DOHH2 (cell line): Measurements from ENCODE around the gene COTL1.

Source experiments
- EZH2phosphoT487 ChIP-seq: fragments of 200-600 bp; sonication (generic); IDR thresholded peaks from 2 replicates; pipeline ENCODE4 v1.6.1; 2017; ENCODE audit warnings: borderline replicate concordance, mild to moderate bottlenecking, antibody characterized with exemption, low read length, moderate library complexity, mixed read lengths
- TF ChIP-seq, protein P1 (sequence below): fragments of 200-600 bp; sonication (generic); IDR thresholded peaks from one replicate; pipeline ENCODE4 v1.5.1; 2014; ENCODE audit warnings: antibody characterized with exemption, mild to moderate bottlenecking, low read depth, low read length; ENCODE audit not compliant: poor library complexity, severe bottlenecking

- TF ChIP-seq, protein P1, sequence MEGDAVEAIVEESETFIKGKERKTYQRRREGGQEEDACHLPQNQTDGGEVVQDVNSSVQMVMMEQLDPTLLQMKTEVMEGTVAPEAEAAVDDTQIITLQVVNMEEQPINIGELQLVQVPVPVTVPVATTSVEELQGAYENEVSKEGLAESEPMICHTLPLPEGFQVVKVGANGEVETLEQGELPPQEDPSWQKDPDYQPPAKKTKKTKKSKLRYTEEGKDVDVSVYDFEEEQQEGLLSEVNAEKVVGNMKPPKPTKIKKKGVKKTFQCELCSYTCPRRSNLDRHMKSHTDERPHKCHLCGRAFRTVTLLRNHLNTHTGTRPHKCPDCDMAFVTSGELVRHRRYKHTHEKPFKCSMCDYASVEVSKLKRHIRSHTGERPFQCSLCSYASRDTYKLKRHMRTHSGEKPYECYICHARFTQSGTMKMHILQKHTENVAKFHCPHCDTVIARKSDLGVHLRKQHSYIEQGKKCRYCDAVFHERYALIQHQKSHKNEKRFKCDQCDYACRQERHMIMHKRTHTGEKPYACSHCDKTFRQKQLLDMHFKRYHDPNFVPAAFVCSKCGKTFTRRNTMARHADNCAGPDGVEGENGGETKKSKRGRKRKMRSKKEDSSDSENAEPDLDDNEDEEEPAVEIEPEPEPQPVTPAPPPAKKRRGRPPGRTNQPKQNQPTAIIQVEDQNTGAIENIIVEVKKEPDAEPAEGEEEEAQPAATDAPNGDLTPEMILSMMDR = no peak
- no peak for TF ChIP-seq EZH2phosphoT487
Measured at GRCh38 chr16:84631886-84632285, 14.0 kb upstream of the COTL1 start.
